ENCODE data around the gene NCCRP1.
"Not testable (repeated sequence)": the region's sequence is repeated elsewhere in the genome, so short reads cannot be mapped to it uniquely, and the experiment has no call there.

Gene NCCRP1

DNA sequence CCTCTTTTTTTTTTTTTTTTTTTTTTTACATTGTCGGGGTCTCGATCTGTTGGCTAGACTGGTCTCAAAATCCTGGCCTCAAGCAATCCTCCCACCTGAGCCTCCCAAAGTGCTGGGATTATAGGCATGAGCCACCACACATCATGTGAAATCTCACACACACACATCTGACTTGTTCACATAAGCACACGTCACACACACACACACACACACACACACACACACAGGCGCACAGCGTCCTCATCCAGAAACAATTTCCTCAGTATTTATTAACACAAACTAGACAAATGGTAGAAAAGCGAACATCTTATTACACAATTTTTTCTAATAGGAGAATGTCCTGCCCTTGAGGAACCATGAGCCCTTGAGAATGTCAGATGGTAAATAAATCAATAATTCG is 12.4 kb downstream of the NCCRP1 start:
- no peak for DNase-seq (ENCODE audit: low spot score)
- TF ChIP-seq, protein P1, sequence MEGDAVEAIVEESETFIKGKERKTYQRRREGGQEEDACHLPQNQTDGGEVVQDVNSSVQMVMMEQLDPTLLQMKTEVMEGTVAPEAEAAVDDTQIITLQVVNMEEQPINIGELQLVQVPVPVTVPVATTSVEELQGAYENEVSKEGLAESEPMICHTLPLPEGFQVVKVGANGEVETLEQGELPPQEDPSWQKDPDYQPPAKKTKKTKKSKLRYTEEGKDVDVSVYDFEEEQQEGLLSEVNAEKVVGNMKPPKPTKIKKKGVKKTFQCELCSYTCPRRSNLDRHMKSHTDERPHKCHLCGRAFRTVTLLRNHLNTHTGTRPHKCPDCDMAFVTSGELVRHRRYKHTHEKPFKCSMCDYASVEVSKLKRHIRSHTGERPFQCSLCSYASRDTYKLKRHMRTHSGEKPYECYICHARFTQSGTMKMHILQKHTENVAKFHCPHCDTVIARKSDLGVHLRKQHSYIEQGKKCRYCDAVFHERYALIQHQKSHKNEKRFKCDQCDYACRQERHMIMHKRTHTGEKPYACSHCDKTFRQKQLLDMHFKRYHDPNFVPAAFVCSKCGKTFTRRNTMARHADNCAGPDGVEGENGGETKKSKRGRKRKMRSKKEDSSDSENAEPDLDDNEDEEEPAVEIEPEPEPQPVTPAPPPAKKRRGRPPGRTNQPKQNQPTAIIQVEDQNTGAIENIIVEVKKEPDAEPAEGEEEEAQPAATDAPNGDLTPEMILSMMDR (IDR thresholded peaks at IDR 0.05; ENCODE audit: extremely low read depth, missing control alignments), result no peak

DNA sequence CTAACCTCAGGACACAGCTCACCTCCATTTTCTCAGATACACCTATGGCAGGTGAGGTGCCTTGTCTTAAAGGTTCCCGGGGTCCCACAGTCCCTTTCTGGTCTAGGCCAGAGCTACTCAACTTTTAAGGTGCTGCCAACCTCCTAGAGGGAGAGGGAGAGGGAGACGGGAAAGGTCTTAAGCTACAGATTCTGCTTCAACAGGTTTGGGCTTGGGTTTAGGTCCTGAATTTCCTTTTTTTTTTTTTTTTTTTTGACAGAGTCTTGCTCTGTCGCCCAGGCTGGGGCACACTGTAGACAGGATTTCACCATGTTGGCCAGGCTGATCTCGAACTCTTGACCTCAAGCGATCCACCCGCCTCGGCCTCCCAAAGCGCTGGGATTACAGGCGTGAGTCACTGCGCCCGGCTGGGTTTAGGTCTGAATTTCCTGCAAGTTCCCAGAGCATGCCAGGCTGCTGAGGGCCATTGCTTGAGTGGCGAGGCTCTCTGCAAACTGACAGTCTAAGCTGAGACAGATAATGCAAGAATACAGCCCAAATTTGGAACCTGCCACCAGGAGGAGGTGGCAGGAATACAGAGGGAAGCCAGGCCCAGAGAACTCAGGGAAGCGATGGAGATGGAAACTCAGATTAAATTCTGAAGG is 15.1 kb downstream of the NCCRP1 start:
- DNase-seq (ENCODE audit: low spot score), result no peak
- TF ChIP-seq, protein P1 (IDR thresholded peaks at IDR 0.05; ENCODE audit: extremely low read depth, missing control alignments), result no peak

DNA sequence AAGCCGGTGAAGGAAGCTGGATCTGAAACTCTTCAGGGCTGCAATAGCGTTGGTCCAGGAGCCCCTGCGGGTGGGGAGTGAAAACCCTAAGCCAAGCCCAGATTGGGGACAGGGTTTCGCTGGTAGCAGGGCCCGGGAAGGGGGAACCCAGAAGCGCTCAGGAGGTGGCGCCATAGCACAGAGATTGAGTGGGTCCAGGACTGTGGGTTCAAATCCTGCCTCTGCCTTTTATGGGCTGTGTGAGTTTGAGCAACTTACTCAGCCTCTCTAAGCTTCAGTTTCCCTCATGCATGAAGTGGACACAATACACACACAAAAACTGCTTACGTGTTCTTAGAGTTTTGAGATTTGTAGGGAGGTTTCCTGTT is 15.6 kb downstream of the NCCRP1 start:
- no peak for DNase-seq (ENCODE audit: low spot score)
- TF ChIP-seq, protein P1 (IDR thresholded peaks at IDR 0.05; ENCODE audit: extremely low read depth, missing control alignments), result peak; percentile 35

DNA sequence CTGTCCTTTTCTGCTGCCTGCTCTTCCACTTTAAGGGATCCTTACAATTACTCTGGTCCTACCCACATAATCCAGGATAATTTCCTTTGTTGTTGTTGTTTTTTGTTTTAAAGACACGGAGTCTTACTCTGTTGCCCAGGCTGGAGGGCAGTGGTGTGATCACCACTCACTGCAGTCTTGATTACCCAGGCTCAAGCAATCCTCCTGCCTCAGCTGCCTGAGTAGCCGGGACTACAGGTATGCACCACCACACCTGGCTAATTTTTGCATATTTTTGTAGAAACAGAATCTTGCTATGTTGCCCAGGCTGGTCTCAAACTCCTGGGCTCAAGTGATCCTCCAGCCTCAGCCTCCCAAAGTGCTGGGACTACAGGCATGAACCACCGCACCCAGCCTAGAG is 18.6 kb downstream of the NCCRP1 start:
- DNase-seq (ENCODE audit: low spot score), result not testable (repeated sequence)

DNA sequence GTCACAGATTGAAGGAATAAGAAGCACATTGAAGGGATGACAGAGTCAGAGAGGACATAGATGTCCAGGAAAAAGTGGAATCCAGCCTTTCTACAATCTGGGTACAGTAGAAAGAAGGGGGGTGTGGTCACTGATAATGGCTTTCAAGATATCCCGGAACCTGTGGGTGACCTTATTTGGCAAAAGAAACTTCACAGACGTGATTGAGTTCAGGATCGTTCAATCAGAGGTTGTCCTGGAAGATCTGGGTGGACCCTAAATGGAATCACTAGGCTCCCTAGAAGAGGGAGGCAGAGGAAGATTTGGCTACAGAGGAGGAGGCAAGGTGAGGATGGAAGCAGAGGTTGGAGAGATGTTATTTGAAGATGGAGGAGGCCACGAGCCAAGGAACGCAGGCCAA is 20.3 kb downstream of the NCCRP1 start:
- TF ChIP-seq, protein P1 (IDR thresholded peaks at IDR 0.05; ENCODE audit: extremely low read depth, missing control alignments), result no peak

DNA sequence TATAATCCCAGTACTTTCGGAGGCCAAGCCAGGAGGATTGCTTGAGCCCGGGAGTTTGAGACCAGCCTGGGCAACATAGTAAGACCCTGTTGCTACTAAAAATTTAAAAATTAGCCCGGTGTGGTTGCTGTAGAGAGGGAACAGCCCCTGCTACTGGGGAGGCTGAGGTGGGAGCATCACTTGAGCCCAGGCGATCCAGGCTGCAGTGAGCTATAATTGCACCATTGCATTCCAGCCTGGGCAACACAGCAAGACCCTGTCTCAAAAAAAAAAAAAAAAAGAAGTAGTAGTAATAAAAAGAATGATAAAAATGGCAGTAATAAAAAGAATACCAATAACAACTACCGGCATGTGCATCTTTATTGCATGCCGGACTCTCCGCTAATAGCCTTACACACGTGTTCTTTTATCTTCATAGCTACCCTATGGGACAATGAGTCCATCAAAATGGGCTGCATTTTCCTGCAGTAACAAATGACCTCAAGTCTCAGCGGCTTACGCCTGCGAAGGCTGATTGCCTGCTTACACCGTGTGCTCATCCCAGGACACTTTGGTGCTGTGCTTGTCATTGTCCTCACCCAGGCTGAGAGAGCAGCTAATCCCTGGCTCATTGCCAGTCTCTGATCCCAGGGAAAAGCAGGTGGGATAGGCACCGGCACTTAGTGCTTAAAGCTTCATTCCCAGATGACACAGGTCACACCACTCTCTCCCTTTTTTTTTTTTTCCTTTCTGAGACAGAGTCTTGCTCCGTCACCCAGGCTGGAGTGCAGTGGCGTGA is 21.7 kb downstream of the NCCRP1 start:
- TF ChIP-seq, protein P1 (IDR thresholded peaks at IDR 0.05; ENCODE audit: extremely low read depth, missing control alignments), result no peak
- no peak for DNase-seq (ENCODE audit: low spot score)

More for the DNA sequence above, 20.3 kb downstream of the NCCRP1 start:
- DNase-seq (ENCODE audit: low spot score), result no peak

DNA sequence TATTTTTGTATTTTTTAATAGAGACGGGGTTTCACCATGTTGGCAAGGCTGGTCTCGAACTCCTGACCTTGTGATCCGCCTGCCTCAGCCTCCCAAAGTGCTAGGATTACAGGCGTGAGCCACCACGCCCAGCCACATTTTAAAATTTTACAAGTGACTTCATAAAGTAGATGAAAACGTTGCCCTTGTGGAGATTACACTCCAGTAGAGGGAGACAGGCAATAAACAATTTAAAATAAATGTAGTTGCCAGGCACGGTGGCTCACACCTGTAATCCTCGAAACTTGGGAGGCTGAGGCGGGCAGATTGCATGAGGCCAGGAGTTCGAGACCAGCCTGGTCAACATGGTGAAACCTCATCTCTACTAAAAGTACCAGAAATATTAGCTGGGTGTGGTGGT is 22.3 kb downstream of the NCCRP1 start:
- not testable (repeated sequence) for DNase-seq (ENCODE audit: low spot score)

DNA sequence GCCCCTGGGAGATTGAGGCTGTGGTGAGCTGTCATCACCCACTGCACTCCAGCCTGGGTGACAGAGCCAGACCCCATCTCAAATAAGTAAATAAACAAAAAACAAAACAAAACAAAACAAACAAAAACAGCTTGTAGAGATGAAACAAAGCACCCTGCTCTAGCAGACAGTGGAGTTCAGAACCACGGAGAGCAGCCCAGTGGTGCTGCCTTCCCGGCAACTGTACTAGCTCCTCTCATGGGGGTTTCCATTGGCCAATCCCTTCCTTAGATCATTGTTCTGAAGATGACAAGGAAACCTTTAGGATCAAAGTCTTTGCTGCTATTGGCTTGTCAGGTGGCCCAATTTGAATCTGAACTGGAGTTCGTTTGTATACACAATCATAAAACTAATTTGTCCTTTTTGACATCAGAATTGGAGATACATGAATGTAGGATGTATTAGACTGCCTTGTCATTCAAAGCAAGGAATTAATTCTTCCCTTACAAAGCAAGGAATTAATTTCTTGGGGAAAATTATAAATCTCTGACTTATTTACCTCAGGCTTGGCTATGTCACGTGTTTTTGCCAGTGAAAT is 27.0 kb downstream of the NCCRP1 start:
- DNase-seq (ENCODE audit: low spot score), result no peak
- TF ChIP-seq, protein P1 (IDR thresholded peaks at IDR 0.05; ENCODE audit: extremely low read depth, missing control alignments), result no peak
